Large intestine (tissue), 3 donors: Measurements from ENCODE around the gene SPATA3. TPM values are rescaled to one million over a fixed set of nuclear protein-coding genes. Genes with fewer than 3 reads are reported as not detected.

Source experiments
- DNase-seq, 2 donors: peaks; one replicate each; pipeline versions ENCODE4 v3.0.0 to v3.0.0-alpha.2; 2013
- H3K27ac ChIP-seq: one replicate; pipeline ENCODE4 v1.5.1; 2013; ENCODE audit warnings: low read length
- H3K27me3 ChIP-seq: 2 replicates; pipeline ENCODE4 v1.6.1; 2013; ENCODE audit warnings: low read length; ENCODE audit not compliant: control insufficient read depth, insufficient read depth
- H3K36me3 ChIP-seq: 2 replicates; pipeline ENCODE4 v1.6.1; 2013; ENCODE audit warnings: low read length; ENCODE audit not compliant: control insufficient read depth, insufficient read depth
- H3K4me1 ChIP-seq: one replicate; pipeline ENCODE4 v1.6.1; 2013; ENCODE audit warnings: low read length; ENCODE audit not compliant: control insufficient read depth, insufficient read depth
- H3K4me3 ChIP-seq: one replicate; pipeline ENCODE4 v1.5.1; 2013; ENCODE audit warnings: low read length
- H3K9me3 ChIP-seq: one replicate; pipeline ENCODE4 v1.6.1; 2013; ENCODE audit warnings: mild to moderate bottlenecking, low read depth, low read length, moderate library complexity; ENCODE audit not compliant: control insufficient read depth
- WGBS: methylation state at CpG from one replicate; pipeline ENCODE4 v1.1.5; 2013; ENCODE audit warnings: low lambda C conversion rate; ENCODE audit not compliant: insufficient coverage; 5-methylcytosine and 5-hydroxymethylcytosine counted together
- polyA plus RNA-seq: library from polyadenylated mRNA; unstranded; fragments of 120-200 nt; gene quantifications from one replicate; pipeline ENCODE4 v1.2.1, GENCODE V29; 2013

SPATA3 gene
- polyA plus RNA-seq, 1 donor = not detected

GRCh38 chr2:231037731-231038482, 42.0 kb downstream of the SPATA3 start:
- Histone ChIP-seq H3K4me3 (peak overlapping the region; percentile 59), H3K27me3 (peaks cover 21% of the 10 kb centered on the region), H3K4me1 (peaks cover 27% of the 10 kb centered on the region), H3K36me3 (peaks cover 15% of the 10 kb centered on the region), H3K9me3 (no peaks in the 10 kb centered on the region), H3K27ac (no peak overlapping the region)
- no CpG with 5 or more reads among the region's 104 CpGs for WGBS
- peak in 1 of 2 donors; percentile 58 for DNase-seq

- H3K36me3 ChIP-seq = peaks cover 17% of the 10 kb centered on the region
- WGBS = 17% methylated on average over 3 of the region's 21 CpGs
- DNase-seq = no peak
- H3K9me3 ChIP-seq = no peaks in the 10 kb centered on the region
- peaks cover 19% of the 10 kb centered on the region for H3K4me1 ChIP-seq
- H3K4me3 ChIP-seq = peak overlapping the region; percentile 59
- H3K27ac ChIP-seq = no peak overlapping the region
- H3K27me3 ChIP-seq = peaks cover 21% of the 10 kb centered on the region
Measured at GRCh38 chr2:231038483-231039293, 42.8 kb downstream of the SPATA3 start.

- Histone ChIP-seq H3K4me3 (no peak overlapping the region), H3K27me3 (peaks cover 21% of the 10 kb centered on the region), H3K9me3 (no peaks in the 10 kb centered on the region), H3K27ac (no peak overlapping the region), H3K4me1 (peaks cover 15% of the 10 kb centered on the region), H3K36me3 (peaks cover 17% of the 10 kb centered on the region)
- no CpG with 5 or more reads among the region's 6 CpGs for WGBS
- no peak for DNase-seq
Measured at GRCh38 chr2:231039294-231039664, 43.4 kb downstream of the SPATA3 start.

GRCh38 chr2:231039821-231040364, 44.0 kb downstream of the SPATA3 start:
- peaks cover 21% of the 10 kb centered on the region for H3K27me3 ChIP-seq
- no peaks in the 10 kb centered on the region for H3K9me3 ChIP-seq
- H3K4me3 ChIP-seq = no peak overlapping the region
- 59% methylated on average over 3 of the region's 8 CpGs for WGBS
- H3K27ac ChIP-seq = no peak overlapping the region
- H3K36me3 ChIP-seq = peaks cover 17% of the 10 kb centered on the region
- peaks cover 9% of the 10 kb centered on the region for H3K4me1 ChIP-seq
- DNase-seq = no peak

GRCh38 chr2:231041061-231041689, 45.3 kb downstream of the SPATA3 start:
- Histone ChIP-seq H3K36me3 (peaks cover 19% of the 10 kb centered on the region), H3K27me3 (peaks cover 17% of the 10 kb centered on the region), H3K4me1 (peaks cover 3% of the 10 kb centered on the region), H3K4me3 (no peak overlapping the region), H3K9me3 (no peaks in the 10 kb centered on the region), H3K27ac (no peak overlapping the region)
- WGBS = 60% methylated on average over 1 of the region's 8 CpGs
- no peak for DNase-seq

- Histone ChIP-seq H3K36me3 (peaks cover 35% of the 10 kb centered on the region), H3K27me3 (peaks cover 3% of the 10 kb centered on the region), H3K27ac (no peak overlapping the region), H3K4me1 (peaks cover 3% of the 10 kb centered on the region), H3K9me3 (no peaks in the 10 kb centered on the region), H3K4me3 (no peak overlapping the region)
- WGBS = no CpG with 5 or more reads among the region's 4 CpGs
- no peak for DNase-seq
Measured at GRCh38 chr2:231043796-231044195, 47.9 kb downstream of the SPATA3 start.

- Histone ChIP-seq H3K4me3 (no peak overlapping the region), H3K36me3 (peaks cover 26% of the 10 kb centered on the region), H3K4me1 (peaks cover 28% of the 10 kb centered on the region), H3K27ac (no peak overlapping the region), H3K27me3 (no peaks in the 10 kb centered on the region), H3K9me3 (no peaks in the 10 kb centered on the region)
- no peak for DNase-seq
- WGBS = no CpG with 5 or more reads among the region's 5 CpGs
Measured at GRCh38 chr2:231046916-231047273, 51.0 kb downstream of the SPATA3 start.

GRCh38 chr2:231047274-231047922, 51.5 kb downstream of the SPATA3 start:
- no peak for DNase-seq
- Histone ChIP-seq H3K27me3 (no peaks in the 10 kb centered on the region), H3K36me3 (peaks cover 21% of the 10 kb centered on the region), H3K4me1 (peaks cover 33% of the 10 kb centered on the region), H3K4me3 (no peak overlapping the region), H3K9me3 (no peaks in the 10 kb centered on the region), H3K27ac (no peak overlapping the region)
- WGBS = 94% methylated on average over 3 of the region's 8 CpGs

- no CpG with 5 or more reads among the region's 10 CpGs for WGBS
- peaks cover 35% of the 10 kb centered on the region for H3K4me1 ChIP-seq
- H3K9me3 ChIP-seq = no peaks in the 10 kb centered on the region
- peaks cover 17% of the 10 kb centered on the region for H3K36me3 ChIP-seq
- no peak overlapping the region for H3K27ac ChIP-seq
- H3K27me3 ChIP-seq = no peaks in the 10 kb centered on the region
- no peak overlapping the region for H3K4me3 ChIP-seq
- no peak for DNase-seq
Measured at GRCh38 chr2:231047923-231048915, 52.3 kb downstream of the SPATA3 start.
